ENCODE results near the gene BOLA2B.
"Not testable (repeated sequence)": the region's sequence is repeated elsewhere in the genome, so short reads cannot be mapped to it uniquely, and the experiment has no call there.

BOLA2B gene

DNA sequence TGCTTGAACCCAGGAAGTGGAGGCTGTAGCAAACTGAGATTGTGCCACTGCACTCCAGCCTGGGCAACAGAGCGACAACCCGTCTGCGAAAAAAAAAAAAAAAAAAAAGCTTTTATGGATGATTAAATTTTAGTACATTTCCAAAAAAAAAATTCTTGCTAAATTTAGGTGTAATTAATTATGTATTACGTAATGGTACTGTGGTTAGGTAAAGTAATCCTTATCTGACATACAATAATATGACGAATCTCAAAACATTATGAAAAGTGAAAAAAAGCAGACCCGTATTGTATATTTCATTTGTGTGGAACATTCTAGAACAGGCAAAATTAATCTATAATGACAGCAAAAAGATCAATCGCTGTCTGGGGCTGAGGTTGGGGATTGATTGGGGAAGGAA lies 20.4 kb downstream of the BOLA2B start:
- Histone ChIP-seq H3K4me3 (ENCODE audit: low read depth, low read length) (no peak overlapping the region), H2AFZ (no peak overlapping the region), H3K79me2 (no peaks in the 10 kb centered on the region), H3K27me3 (ENCODE audit: control insufficient read depth, insufficient read depth, low read length) (no peaks in the 10 kb centered on the region), H3K9ac (no peak overlapping the region), H3K27ac (no peak overlapping the region), H3K4me1 (no peaks in the 10 kb centered on the region), H3K9me3 (ENCODE audit: control insufficient read depth, low read length) (no peaks in the 10 kb centered on the region), H3K36me3 (ENCODE audit: control insufficient read depth, insufficient read depth, low read length) (no peaks in the 10 kb centered on the region), H3K4me2 (ENCODE audit: low read length) (no peak overlapping the region)
- TF ChIP-seq, protein P1, sequence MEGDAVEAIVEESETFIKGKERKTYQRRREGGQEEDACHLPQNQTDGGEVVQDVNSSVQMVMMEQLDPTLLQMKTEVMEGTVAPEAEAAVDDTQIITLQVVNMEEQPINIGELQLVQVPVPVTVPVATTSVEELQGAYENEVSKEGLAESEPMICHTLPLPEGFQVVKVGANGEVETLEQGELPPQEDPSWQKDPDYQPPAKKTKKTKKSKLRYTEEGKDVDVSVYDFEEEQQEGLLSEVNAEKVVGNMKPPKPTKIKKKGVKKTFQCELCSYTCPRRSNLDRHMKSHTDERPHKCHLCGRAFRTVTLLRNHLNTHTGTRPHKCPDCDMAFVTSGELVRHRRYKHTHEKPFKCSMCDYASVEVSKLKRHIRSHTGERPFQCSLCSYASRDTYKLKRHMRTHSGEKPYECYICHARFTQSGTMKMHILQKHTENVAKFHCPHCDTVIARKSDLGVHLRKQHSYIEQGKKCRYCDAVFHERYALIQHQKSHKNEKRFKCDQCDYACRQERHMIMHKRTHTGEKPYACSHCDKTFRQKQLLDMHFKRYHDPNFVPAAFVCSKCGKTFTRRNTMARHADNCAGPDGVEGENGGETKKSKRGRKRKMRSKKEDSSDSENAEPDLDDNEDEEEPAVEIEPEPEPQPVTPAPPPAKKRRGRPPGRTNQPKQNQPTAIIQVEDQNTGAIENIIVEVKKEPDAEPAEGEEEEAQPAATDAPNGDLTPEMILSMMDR (IDR thresholded peaks at IDR 0.05) = no peak

DNA sequence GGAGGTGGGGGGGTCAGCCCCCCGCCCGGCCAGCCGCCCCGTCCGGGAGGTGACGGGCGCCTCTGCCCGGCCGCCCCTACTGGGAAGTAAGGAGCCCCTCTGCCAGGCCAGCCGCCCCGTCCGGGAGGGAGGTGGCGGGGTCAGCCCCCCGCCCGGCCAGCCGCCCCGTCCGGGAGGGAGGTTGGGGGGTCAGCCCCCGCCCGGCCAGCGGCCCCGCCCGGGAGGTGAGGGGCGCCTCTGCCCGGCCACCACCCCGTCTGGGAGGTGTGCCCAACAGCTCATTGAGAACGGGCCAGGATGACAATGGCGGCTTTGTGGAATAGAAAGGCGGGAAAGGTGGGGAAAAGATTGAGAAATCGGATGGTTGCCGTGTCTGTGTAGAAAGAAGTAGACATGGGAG lies 23.3 kb downstream of the BOLA2B start:
- H3K9ac ChIP-seq; H3K27me3 ChIP-seq (ENCODE audit: control insufficient read depth, insufficient read depth, low read length); H3K4me1 ChIP-seq; H3K4me2 ChIP-seq (ENCODE audit: low read length); H3K36me3 ChIP-seq (ENCODE audit: control insufficient read depth, insufficient read depth, low read length); H3K4me3 ChIP-seq (ENCODE audit: low read depth, low read length); H3K9me3 ChIP-seq (ENCODE audit: control insufficient read depth, low read length); H3K79me2 ChIP-seq; H2AFZ ChIP-seq; H3K27ac ChIP-seq: not testable (repeated sequence)

DNA sequence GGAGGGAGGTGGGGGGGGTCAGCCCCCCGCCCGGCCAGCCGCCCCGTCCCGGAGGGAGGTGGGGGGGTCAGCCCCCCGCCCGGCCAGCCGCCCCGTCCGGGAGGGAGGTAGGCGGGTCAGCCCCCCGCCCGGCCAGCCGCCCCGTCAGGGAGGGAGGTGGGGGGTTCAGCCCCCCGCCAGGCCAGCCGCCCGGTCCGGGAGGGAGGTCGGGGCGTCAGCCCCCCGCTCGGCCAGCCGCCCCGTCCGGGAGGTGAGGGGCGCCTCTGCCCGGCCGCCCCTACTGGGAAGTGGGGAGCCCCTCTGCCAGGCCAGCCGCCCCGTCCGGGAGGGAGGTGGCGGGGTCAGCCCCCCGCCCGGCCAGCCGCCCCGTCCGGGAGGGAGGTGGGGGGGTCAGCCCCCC lies 24.1 kb downstream of the BOLA2B start:
- not testable (repeated sequence) for H3K27me3 ChIP-seq (ENCODE audit: control insufficient read depth, insufficient read depth, low read length); H3K79me2 ChIP-seq; H3K4me2 ChIP-seq (ENCODE audit: low read length); H3K4me1 ChIP-seq; H3K4me3 ChIP-seq (ENCODE audit: low read depth, low read length); H3K36me3 ChIP-seq (ENCODE audit: control insufficient read depth, insufficient read depth, low read length); H3K9ac ChIP-seq; H2AFZ ChIP-seq; H3K9me3 ChIP-seq (ENCODE audit: control insufficient read depth, low read length); H3K27ac ChIP-seq

DNA sequence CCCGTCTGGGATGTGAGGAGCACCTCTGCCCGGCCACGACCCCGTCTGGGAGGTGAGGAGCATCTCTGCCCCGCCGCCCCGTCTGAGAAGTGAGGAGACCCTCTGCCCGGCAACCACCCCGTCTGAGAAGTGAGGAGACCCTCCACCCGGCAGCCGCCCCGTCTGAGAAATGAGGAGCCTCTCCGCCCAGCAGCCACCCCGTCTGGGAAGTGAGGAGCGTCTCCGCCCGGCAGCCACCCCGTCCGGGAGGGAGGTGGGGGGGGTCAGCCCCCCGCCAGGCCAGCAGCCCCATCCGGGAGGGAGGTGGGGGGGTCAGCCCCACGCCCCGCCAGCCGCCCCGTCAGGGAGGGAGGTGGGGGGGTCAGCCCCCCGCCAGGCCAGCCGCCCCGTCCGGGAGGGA lies 24.7 kb downstream of the BOLA2B start:
- H3K9ac ChIP-seq; H3K4me2 ChIP-seq (ENCODE audit: low read length); H2AFZ ChIP-seq: not testable (repeated sequence)

DNA sequence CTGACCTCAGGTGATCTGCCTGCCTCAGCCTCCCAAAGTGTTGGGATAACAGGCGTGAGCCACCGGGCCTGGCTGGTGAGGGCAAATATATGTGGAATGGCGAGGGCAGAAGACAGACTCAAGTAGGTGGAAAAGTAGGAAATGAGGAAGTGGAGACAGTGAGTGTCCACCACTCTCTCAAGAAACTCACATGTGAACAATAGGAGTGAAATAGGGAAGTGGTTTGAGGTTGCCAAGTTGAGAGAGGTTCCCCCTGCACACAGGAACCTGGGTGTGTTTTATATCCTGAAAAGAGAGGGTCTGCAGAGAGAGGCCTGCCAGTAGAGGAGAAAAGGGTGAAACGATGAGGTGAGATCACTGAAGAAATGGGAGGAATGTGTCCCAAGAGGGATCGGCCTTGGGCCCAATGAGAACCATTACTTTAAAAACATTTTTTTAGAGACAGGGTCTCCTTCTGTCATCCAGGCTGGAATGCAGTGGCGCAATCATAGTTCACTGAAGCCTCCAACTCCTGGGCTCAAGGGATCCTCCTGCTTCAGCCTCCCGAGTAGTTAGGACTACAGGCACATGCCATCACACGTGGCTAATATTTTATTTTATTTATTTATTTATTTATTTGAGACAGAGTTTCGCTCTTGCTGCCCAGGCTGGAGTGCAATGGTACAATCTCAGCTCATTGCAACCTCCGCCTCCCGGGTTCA lies 27.1 kb downstream of the BOLA2B start:
- no peak overlapping the region for H3K4me3 ChIP-seq (ENCODE audit: low read depth, low read length)
- no peak overlapping the region for H2AFZ ChIP-seq
- no peaks in the 10 kb centered on the region for H3K4me1 ChIP-seq
- no peaks in the 10 kb centered on the region for H3K27me3 ChIP-seq (ENCODE audit: control insufficient read depth, insufficient read depth, low read length)
- H3K4me2 ChIP-seq (ENCODE audit: low read length) = no peak overlapping the region
- no peaks in the 10 kb centered on the region for H3K79me2 ChIP-seq
- TF ChIP-seq, protein P1 (IDR thresholded peaks at IDR 0.05) = no peak
- H3K36me3 ChIP-seq (ENCODE audit: control insufficient read depth, insufficient read depth, low read length) = no peaks in the 10 kb centered on the region
- no peaks in the 10 kb centered on the region for H3K9me3 ChIP-seq (ENCODE audit: control insufficient read depth, low read length)
- no peak overlapping the region for H3K9ac ChIP-seq
- no peak overlapping the region for H3K27ac ChIP-seq

More for the DNA sequence above, 24.7 kb downstream of the BOLA2B start:
- not testable (repeated sequence) for H3K9me3 ChIP-seq (ENCODE audit: control insufficient read depth, low read length); H3K4me3 ChIP-seq (ENCODE audit: low read depth, low read length); H3K27ac ChIP-seq; H3K4me1 ChIP-seq; H3K79me2 ChIP-seq; H3K36me3 ChIP-seq (ENCODE audit: control insufficient read depth, insufficient read depth, low read length); H3K27me3 ChIP-seq (ENCODE audit: control insufficient read depth, insufficient read depth, low read length)

DNA sequence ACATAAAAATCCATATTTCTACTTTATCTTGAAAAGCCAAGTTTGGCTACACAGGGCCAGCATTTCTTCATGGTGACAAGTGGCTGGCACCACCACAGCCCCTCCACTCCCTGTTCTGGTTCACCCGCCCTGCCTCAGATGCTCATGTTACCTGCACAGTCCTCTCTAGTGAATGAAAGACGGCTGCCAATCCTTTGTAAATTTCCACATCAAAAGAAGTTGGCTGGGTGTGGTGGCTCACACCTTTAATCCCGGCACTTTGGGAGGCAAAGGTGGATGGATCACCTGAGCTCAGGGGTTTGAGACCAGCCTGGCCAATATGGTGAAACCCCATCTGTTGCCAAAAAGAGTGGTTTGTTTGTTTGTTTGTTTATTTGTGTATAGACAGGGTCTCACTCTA lies 29.9 kb downstream of the BOLA2B start:
- H3K9me3 ChIP-seq (ENCODE audit: control insufficient read depth, low read length) = no peaks in the 10 kb centered on the region
- no peaks in the 10 kb centered on the region for H3K4me1 ChIP-seq
- no peaks in the 10 kb centered on the region for H3K36me3 ChIP-seq (ENCODE audit: control insufficient read depth, insufficient read depth, low read length)
- H3K27ac ChIP-seq = no peak overlapping the region
- no peaks in the 10 kb centered on the region for H3K27me3 ChIP-seq (ENCODE audit: control insufficient read depth, insufficient read depth, low read length)
- H3K9ac ChIP-seq = no peak overlapping the region
- TF ChIP-seq, protein P1 (IDR thresholded peaks at IDR 0.05) = no peak
- H2AFZ ChIP-seq = no peak overlapping the region
- H3K4me2 ChIP-seq (ENCODE audit: low read length) = no peak overlapping the region
- no peak overlapping the region for H3K4me3 ChIP-seq (ENCODE audit: low read depth, low read length)
- no peaks in the 10 kb centered on the region for H3K79me2 ChIP-seq
